OCI-LY7 (cell line): ENCODE data around the gene HTRA2. TPM values are rescaled to one million over a fixed set of nuclear protein-coding genes. Genes with fewer than 3 reads are reported as not detected.

Experiments
- BruUV-seq: library from RNA; stranded (reverse); fragments of 400-500 nt; replicated peaks from 2 replicates; lab custom pipeline; 2021; lab: Mats Ljungman, UMichigan
- CTCF ChIA-PET: fragments of 300-600 bp; sonication (Branson Sonifier 250); formaldehyde crosslinking; loops from one replicate; lab custom pipeline; 2022; ENCODE audit warnings: antibody characterized with exemption; ENCODE audit not compliant: unreplicated experiment; lab: Charles Lee
- POLR2A ChIA-PET: fragments of 300-600 bp; sonication (Branson Sonifier 250); formaldehyde crosslinking; loops from one replicate; lab custom pipeline; 2022; ENCODE audit warnings: antibody characterized with exemption; lab: Charles Lee
- DNase-seq: peaks from one replicate; pipeline ENCODE4 v3.0.0-alpha.2; 2015; ENCODE audit warnings: low spot score
- H2AFZ ChIP-seq: fragments of 200-600 bp; sonication (generic), shearing (Covaris generic); 2 replicates; pipeline ENCODE4 v1.6.1; 2014; ENCODE audit warnings: mild to moderate bottlenecking, antibody characterized with exemption, low read length, moderate library complexity
- H3K27ac ChIP-seq: fragments of 200-600 bp; sonication (generic); 2 replicates; pipeline ENCODE4 v1.5.1; 2014; ENCODE audit warnings: mixed run types, low read depth, mild to moderate bottlenecking, moderate library complexity, low read length, inconsistent platforms; ENCODE audit not compliant: poor library complexity, severe bottlenecking
- H3K36me3 ChIP-seq: fragments of 200-600 bp; sonication (generic); 2 replicates; pipeline ENCODE4 v1.6.1; 2014; ENCODE audit warnings: mild to moderate bottlenecking, antibody characterized with exemption, low read length, moderate library complexity, mixed read lengths; ENCODE audit not compliant: insufficient read depth
- H3K4me1 ChIP-seq: fragments of 200-600 bp; sonication (generic); 2 replicates; pipeline ENCODE4 v1.5.1; 2014; ENCODE audit warnings: mild to moderate bottlenecking, low read length; ENCODE audit not compliant: insufficient read depth, poor library complexity, severe bottlenecking
- H3K4me2 ChIP-seq: fragments of 200-600 bp; sonication (generic); 2 replicates; pipeline ENCODE4 v1.6.1; 2014; ENCODE audit warnings: mild to moderate bottlenecking, low read length
- H3K4me3 ChIP-seq: fragments of 200-600 bp; sonication (generic); 2 replicates; pipeline ENCODE4 v1.5.1; 2014; ENCODE audit warnings: mild to moderate bottlenecking, low read depth, low read length; ENCODE audit not compliant: poor library complexity, severe bottlenecking
- H3K79me2 ChIP-seq: fragments of 200-600 bp; sonication (generic); 2 replicates; pipeline ENCODE4 v1.6.1; 2016; ENCODE audit warnings: low read depth, mild to moderate bottlenecking, low read length, moderate library complexity, mixed read lengths; ENCODE audit not compliant: insufficient read depth
- H3K9me2 ChIP-seq: fragments of 200-600 bp; sonication (generic); 2 replicates; pipeline ENCODE4 v1.6.1; 2016; ENCODE audit warnings: mild to moderate bottlenecking, low read length, mixed read lengths; ENCODE audit not compliant: insufficient read depth
- H3K9me3 ChIP-seq: fragments of 200-600 bp; sonication (generic); 2 replicates; pipeline ENCODE4 v1.6.1; 2014; ENCODE audit warnings: mild to moderate bottlenecking, mixed run types, low read length, mixed read lengths
- H4K20me1 ChIP-seq: fragments of 200-600 bp; sonication (generic); 2 replicates; pipeline ENCODE4 v1.6.1; 2014; ENCODE audit warnings: mild to moderate bottlenecking, antibody characterized with exemption, low read length, moderate library complexity, mixed read lengths; ENCODE audit not compliant: insufficient read depth
- CTCF ChIP-seq: fragments of 200-600 bp; sonication (generic); conservative IDR thresholded peaks from 2 replicates; pipeline ENCODE4 v1.5.1; 2014; ENCODE audit warnings: mild to moderate bottlenecking, antibody characterized with exemption, low read length, moderate library complexity, mixed read lengths
- EZH2phosphoT487 ChIP-seq: fragments of 200-600 bp; sonication (generic); IDR thresholded peaks from 2 replicates; pipeline ENCODE4 v1.6.1; 2018; ENCODE audit warnings: low read depth, borderline replicate concordance, mild to moderate bottlenecking, mixed run types, antibody characterized with exemption, low read length, moderate library complexity, mixed read lengths
- intact Hi-C: fragments of 100-400 bp; cut with micrococcal nuclease; formaldehyde crosslinking; loops from one replicate; pipeline ENCODE4 v1.10.0; 2022; ENCODE audit not compliant: unreplicated experiment
- total RNA-seq, 2 experiments: library from RNA; depleted of rRNA in 1 of 2; stranded (reverse); fragments of >200 nt in 1 of 2; shearing (Covaris generic) in 1 of 2; gene quantifications; 2 replicates each; pipeline ENCODE4 v1.2.3, GENCODE V29; 2014 to 2022

The HTRA2 gene
- total RNA-seq, 2 experiments from 2014 or later = 50.7 to 54.8 TPM

GRCh38 chr2:74510272-74510671, 19.5 kb upstream of the HTRA2 start:
- no peak overlapping the region for H2AFZ ChIP-seq
- no peak for DNase-seq
- H3K36me3 ChIP-seq = peaks cover 9% of the 10 kb centered on the region
- CTCF ChIA-PET = no interaction called here
- no TSS peak for BruUV-seq
- intact Hi-C loops = no loop called here
- no peak overlapping the region for H3K4me3 ChIP-seq
- H3K79me2 ChIP-seq = peaks cover 5% of the 10 kb centered on the region; the same call in 1 of the 2 replicates
- POLR2A ChIA-PET = interaction anchor here (0.8 to 2.9 kb wide), 5 partner anchors 10 to 773 kb away, joined by 3 to 14 read pairs (median 5); partner anchors contain the start of genes AUP1, HTRA2, INO80B and TPRKB
- H3K9me2 ChIP-seq = no peaks in the 10 kb centered on the region
- no peak overlapping the region for H3K4me2 ChIP-seq
- H3K4me1 ChIP-seq = peaks cover 21% of the 10 kb centered on the region
- no peak overlapping the region for H3K27ac ChIP-seq
- TF ChIP-seq CTCF = no peak
- no peak for TF ChIP-seq EZH2phosphoT487
- no peaks in the 10 kb centered on the region for H3K9me3 ChIP-seq
- H4K20me1 ChIP-seq = no peaks in the 10 kb centered on the region

GRCh38 chr2:74511104-74511989, 18.4 kb upstream of the HTRA2 start:
- no peaks in the 10 kb centered on the region for H4K20me1 ChIP-seq
- no peak for DNase-seq
- H3K9me2 ChIP-seq = no peaks in the 10 kb centered on the region
- no peak overlapping the region for H3K27ac ChIP-seq
- CTCF ChIA-PET = no interaction called here
- POLR2A ChIA-PET = interaction anchor here (0.7 to 2.9 kb wide), 4 partner anchors 18 to 774 kb away, joined by 3 to 14 read pairs (median 4); partner anchors contain the start of genes AUP1, HTRA2, INO80B and TPRKB
- no peak overlapping the region for H2AFZ ChIP-seq
- H3K36me3 ChIP-seq = no peaks in the 10 kb centered on the region
- peaks cover 13% of the 10 kb centered on the region for H3K4me1 ChIP-seq
- no peak overlapping the region for H3K4me2 ChIP-seq
- BruUV-seq = no TSS peak
- no peak overlapping the region for H3K4me3 ChIP-seq
- H3K79me2 ChIP-seq = peaks cover 5% of the 10 kb centered on the region; the same call in 1 of the 2 replicates
- intact Hi-C loops = no loop called here
- no peaks in the 10 kb centered on the region for H3K9me3 ChIP-seq
- TF ChIP-seq CTCF (no peak), EZH2phosphoT487 (no peak)
